T-cell (primary cell): ENCODE data around the gene REG1B. TPM values are rescaled to one million over a fixed set of nuclear protein-coding genes. Genes with fewer than 3 reads are reported as not detected.
"Not testable (repeated sequence)": the region's sequence is repeated elsewhere in the genome, so short reads cannot be mapped to it uniquely, and the experiment has no call there.

Source experiments
- ATAC-seq, 4 experiments: fragments of 200-7000 bp in 3 of 4; fragments of 150-1000 bp in 1 of 4; cut with Tn5 transposase; replicated peaks in 1 of 4; 1 replicate in 3 of 4; 2 replicates in 1 of 4; pipeline ENCODE4 v1.10.0; 2021; ENCODE audit warnings: moderate library complexity in 3 of 4, mild to moderate bottlenecking in 2 of 4, moderate number of reproducible peaks in 1 of 4
- CTCF ChIA-PET, 2 donors: fragments of 300-600 bp; sonication (Branson Sonifier 250); formaldehyde crosslinking; loops; one replicate each; lab custom pipeline; 2022; ENCODE audit warnings: antibody characterized with exemption in 2 of 2; lab: Charles Lee
- POLR2A ChIA-PET, 2 donors: fragments of 300-600 bp; sonication (Branson Sonifier 250); formaldehyde crosslinking; loops; one replicate each; lab custom pipeline; 2022; ENCODE audit warnings: antibody characterized with exemption in 2 of 2; lab: Charles Lee
- DNase-seq, 35 experiments: peaks; one replicate each; pipeline versions ENCODE4 v3.0.0 to v3.0.0-alpha.2; 2013 to 2023
- H3K27ac ChIP-seq: one replicate; pipeline ENCODE4 v1.5.1; 2013; ENCODE audit warnings: low read length
- H3K27me3 ChIP-seq, 2 experiments: replicated peaks in 1 of 2; 1 replicate in 1 of 2; 2 replicates in 1 of 2; pipeline versions ENCODE4 v1.6.1 to v1.7.0; 2013; ENCODE audit warnings: low read length in 1 of 2, mixed read lengths in 1 of 2; ENCODE audit not compliant: control insufficient read depth in 2 of 2, insufficient read depth in 2 of 2; ENCODE audit errors: extremely low read depth in 1 of 2
- H3K36me3 ChIP-seq, 2 donors: 1 replicate in 1 of 2; 2 replicates in 1 of 2; pipeline versions ENCODE4 v1.6.1 to v1.7.0; 2013; ENCODE audit warnings: low read length in 1 of 2; ENCODE audit not compliant: control insufficient read depth in 2 of 2, insufficient read depth in 1 of 2; ENCODE audit errors: extremely low read depth in 1 of 2
- H3K4me1 ChIP-seq, 2 experiments: 1 replicate in 1 of 2; 2 replicates in 1 of 2; pipeline versions ENCODE4 v1.6.1 to v1.7.0; 2013; ENCODE audit warnings: low read length in 2 of 2, mixed read lengths in 1 of 2; ENCODE audit not compliant: insufficient read depth in 2 of 2, control insufficient read depth in 1 of 2; ENCODE audit errors: extremely low read depth in 1 of 2
- H3K4me3 ChIP-seq, 2 donors: 1 replicate in 1 of 2; 2 replicates in 1 of 2; pipeline versions ENCODE4 v1.5.1 to v1.7.0; 2013; ENCODE audit warnings: mild to moderate bottlenecking in 2 of 2, low read length in 1 of 2, moderate library complexity in 1 of 2; ENCODE audit not compliant: control insufficient read depth in 1 of 2; ENCODE audit errors: extremely low read depth in 1 of 2
- H3K9me3 ChIP-seq: 2 replicates; pipeline ENCODE4 v1.7.0; 2013
- H3K27ac Mint-ChIP-seq, 2 donors: one replicate each; pipeline ENCODE4 v1.8.0; 2020 to 2021; ENCODE audit warnings: mild to moderate bottlenecking in 2 of 2, mixed read lengths in 2 of 2
- H3K27me3 Mint-ChIP-seq, 2 donors: one replicate each; pipeline ENCODE4 v1.8.0; 2021 to 2022; ENCODE audit warnings: mixed read lengths in 2 of 2
- H3K36me3 Mint-ChIP-seq: one replicate; pipeline ENCODE4 v1.8.0; 2021; ENCODE audit warnings: mixed read lengths
- H3K4me1 Mint-ChIP-seq, 3 donors: one replicate each; pipeline ENCODE4 v1.8.0; 2020 to 2022; ENCODE audit warnings: mixed read lengths in 3 of 3, mild to moderate bottlenecking in 1 of 3
- H3K4me3 Mint-ChIP-seq, 3 donors: one replicate each; pipeline ENCODE4 v1.8.0; 2020 to 2022; ENCODE audit warnings: mild to moderate bottlenecking in 3 of 3, mixed read lengths in 3 of 3, moderate library complexity in 3 of 3
- H3K9me3 Mint-ChIP-seq, 3 donors: one replicate each; pipeline ENCODE4 v1.8.0; 2020 to 2022; ENCODE audit warnings: mixed read lengths in 3 of 3
- WGBS: methylation state at CpG from one replicate; pipeline ENCODE4 v1.1.5; 2013; ENCODE audit warnings: missing lambda C conversion rate; ENCODE audit not compliant: insufficient coverage; 5-methylcytosine and 5-hydroxymethylcytosine counted together
- total RNA-seq, 35 experiments: library from RNA in 6 of 35; stranded (reverse) in 6 of 35; fragments of 120-200 nt in 1 of 35; gene quantifications; one replicate each; pipeline versions ENCODE4 v1.2.1 to v1.2.4 and lab custom pipeline; 2013 to 2026

Gene REG1B
- total RNA-seq, 5 donors from 2014 or later (not counting 1 experiment from before 2014, with no cell fraction given), result 4.9 to 6.5 (median 5.4) TPM; not detected in 2

DNA sequence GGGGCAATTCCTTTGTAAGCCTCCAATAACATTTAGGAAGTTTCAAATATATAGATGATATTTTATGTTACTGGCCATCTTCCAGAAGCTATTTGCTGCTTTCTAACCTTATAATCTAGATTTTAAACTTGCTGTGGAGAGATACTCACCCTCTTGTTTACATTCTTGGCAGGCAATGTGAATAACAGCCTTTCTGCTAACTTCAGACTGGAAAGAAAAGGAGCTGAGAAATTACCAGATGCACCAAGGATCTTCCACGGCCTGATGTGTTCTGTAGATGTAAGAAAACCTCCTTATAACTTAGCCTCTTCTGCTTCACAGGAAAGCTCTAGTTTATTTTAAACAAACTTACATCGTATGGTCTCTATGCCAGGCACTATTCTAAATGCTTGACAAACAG lies 16.7 kb downstream of the REG1B start:
- no peaks in the 10 kb centered on the region for H3K27me3 ChIP-seq
- WGBS, result 83% methylated on average over 1 of the region's 2 CpGs
- Mint-ChIP-seq H3K4me1 (no peaks in the 10 kb centered on the region), H3K36me3 (no peaks in the 10 kb centered on the region), H3K4me3 (no peak overlapping the region), H3K9me3 (peaks cover 3 to 33% (median 13%) of the 10 kb centered on the region in 3 donors), H3K27ac (no peak overlapping the region), H3K27me3 (no peaks in the 10 kb centered on the region)
- ATAC-seq, result no peak
- H3K9me3 ChIP-seq, result no peaks in the 10 kb centered on the region
- H3K36me3 ChIP-seq, result no peaks in the 10 kb centered on the region
- no peak for DNase-seq
- ChIA-PET CTCF (no interaction called here), POLR2A (no interaction called here)
- no peaks in the 10 kb centered on the region for H3K4me1 ChIP-seq
- H3K27ac ChIP-seq, result no peak overlapping the region
- no peak overlapping the region for H3K4me3 ChIP-seq

DNA sequence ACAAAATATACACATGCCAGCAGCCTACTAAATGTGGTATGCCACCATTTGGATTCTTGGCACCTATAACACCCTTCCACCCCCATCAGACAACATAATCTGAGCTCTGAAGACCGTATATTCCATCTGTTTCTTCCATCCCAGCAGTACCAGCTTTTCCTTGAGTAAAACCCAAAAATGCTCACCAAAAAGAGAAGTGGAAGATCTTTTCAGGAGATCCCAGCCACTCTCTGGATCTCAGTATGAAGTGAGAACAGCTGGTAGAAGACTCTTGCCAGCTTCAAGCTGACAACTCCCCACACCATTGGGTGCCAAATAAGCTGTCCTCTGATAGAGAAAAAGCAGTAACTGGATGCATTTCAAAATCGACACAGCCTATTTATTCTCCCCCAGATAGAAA lies 22.6 kb downstream of the REG1B start:
- Histone ChIP-seq H3K4me3 (no peak overlapping the region), H3K27ac (no peak overlapping the region), H3K36me3 (no peaks in the 10 kb centered on the region), H3K27me3 (no peaks in the 10 kb centered on the region), H3K9me3 (no peaks in the 10 kb centered on the region), H3K4me1 (no peaks in the 10 kb centered on the region)
- CTCF ChIA-PET, result no interaction called here
- H3K4me1 Mint-ChIP-seq, result no peaks in the 10 kb centered on the region
- no peaks in the 10 kb centered on the region for H3K36me3 Mint-ChIP-seq
- no CpG with 5 or more reads among the region's 2 CpGs for WGBS
- H3K9me3 Mint-ChIP-seq, result peaks cover 4 to 28% (median 8%) of the 10 kb centered on the region in 3 donors
- ATAC-seq (no peak), DNase-seq (no peak)
- H3K4me3 Mint-ChIP-seq, result no peak overlapping the region
- POLR2A ChIA-PET, result no interaction called here
- no peaks in the 10 kb centered on the region for H3K27me3 Mint-ChIP-seq
- no peak overlapping the region for H3K27ac Mint-ChIP-seq

DNA sequence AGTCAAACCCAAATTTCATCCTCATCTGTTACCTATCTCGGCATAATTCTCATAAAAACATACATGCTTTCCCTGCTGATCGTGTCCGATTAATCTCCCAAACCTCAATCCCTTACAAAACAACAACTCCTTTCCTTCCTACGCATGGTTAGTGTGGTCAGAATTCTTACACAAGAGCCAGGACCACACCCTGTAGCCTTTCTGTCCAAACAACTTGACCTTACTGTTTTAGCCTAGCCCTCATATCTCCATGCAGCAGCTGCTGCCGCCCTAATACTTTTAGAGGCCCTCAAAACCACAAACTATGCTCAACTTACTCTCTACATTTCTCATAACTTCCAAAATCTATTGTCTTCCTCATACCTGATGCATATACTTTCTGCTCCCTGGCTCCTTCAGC lies 33.0 kb downstream of the REG1B start:
- ATAC-seq, H3K27me3 Mint-ChIP-seq, H3K27me3 ChIP-seq, H3K9me3 ChIP-seq, H3K36me3 Mint-ChIP-seq, DNase-seq, H3K4me3 Mint-ChIP-seq, H3K4me1 ChIP-seq, H3K4me3 ChIP-seq, H3K36me3 ChIP-seq, CTCF ChIA-PET, H3K27ac Mint-ChIP-seq, H3K4me1 Mint-ChIP-seq, POLR2A ChIA-PET, H3K27ac ChIP-seq: not testable (repeated sequence)
- H3K9me3 Mint-ChIP-seq, result peaks cover 10 to 23% (median 11%) of the 10 kb centered on the region in 3 donors
- 76% methylated on average over 2 of the region's 5 CpGs for WGBS

DNA sequence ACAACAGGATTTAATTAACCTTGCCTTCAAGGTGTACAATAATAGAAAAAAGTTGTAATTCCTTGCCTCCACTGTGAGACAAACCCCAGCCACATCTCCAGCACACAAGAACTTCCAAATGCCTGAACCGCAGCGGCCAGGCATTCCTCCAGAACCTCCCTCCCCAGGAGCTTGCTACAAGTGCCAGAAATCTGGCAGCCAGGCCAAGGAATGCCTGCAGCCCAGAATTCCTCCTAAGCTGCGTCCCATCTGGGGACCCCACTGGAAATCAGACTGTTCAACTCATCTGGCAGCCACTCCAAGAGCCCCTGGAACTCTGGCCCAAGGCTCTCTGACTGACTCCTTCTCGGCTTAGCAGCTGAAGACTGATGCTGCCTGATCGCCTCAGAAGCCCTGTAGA lies 34.3 kb downstream of the REG1B start:
- H3K4me3 Mint-ChIP-seq, result not testable (repeated sequence)
- WGBS, result 61% methylated on average over 5 of the region's 5 CpGs

GRCh38 chr2:79041032-79041448 lies 46.8 kb downstream of the REG1B start:
- no peaks in the 10 kb centered on the region for H3K4me1 Mint-ChIP-seq
- H3K4me1 ChIP-seq, result no peaks in the 10 kb centered on the region
- CTCF ChIA-PET, result interaction anchor here in 1 of 2 donors (0.8 kb wide), 1 partner anchor 179 kb away, joined by 3 read pairs; no protein-coding TSS in a partner anchor
- no peaks in the 10 kb centered on the region for H3K36me3 ChIP-seq
- H3K27me3 Mint-ChIP-seq, result no peaks in the 10 kb centered on the region
- peaks cover 4 to 14% (median 6%) of the 10 kb centered on the region in 3 donors for H3K9me3 Mint-ChIP-seq
- no peak overlapping the region for H3K27ac ChIP-seq
- no peaks in the 10 kb centered on the region for H3K36me3 Mint-ChIP-seq
- H3K27ac Mint-ChIP-seq, result no peak overlapping the region
- no peak for DNase-seq
- WGBS, result no CpG with 5 or more reads among the region's 1 CpG
- ATAC-seq, result no peak
- no peak overlapping the region for H3K4me3 ChIP-seq
- H3K9me3 ChIP-seq, result no peaks in the 10 kb centered on the region
- POLR2A ChIA-PET, result no interaction called here
- H3K27me3 ChIP-seq, result no peaks in the 10 kb centered on the region
- H3K4me3 Mint-ChIP-seq, result no peak overlapping the region

More for the DNA sequence above, 34.3 kb downstream of the REG1B start:
- H3K9me3 ChIP-seq, H3K4me1 ChIP-seq, H3K4me1 Mint-ChIP-seq, POLR2A ChIA-PET, H3K27me3 ChIP-seq, H3K27ac ChIP-seq, H3K4me3 ChIP-seq, H3K36me3 ChIP-seq, CTCF ChIA-PET, ATAC-seq, H3K27me3 Mint-ChIP-seq, H3K27ac Mint-ChIP-seq, H3K36me3 Mint-ChIP-seq, DNase-seq: not testable (repeated sequence)
- peaks cover 7 to 18% (median 11%) of the 10 kb centered on the region in 3 donors for H3K9me3 Mint-ChIP-seq

- ChIA-PET CTCF (no interaction called here), POLR2A (no interaction called here)
- Histone ChIP-seq H3K36me3 (no peaks in the 10 kb centered on the region), H3K9me3 (no peaks in the 10 kb centered on the region), H3K27ac (no peak overlapping the region), H3K4me3 (no peak overlapping the region), H3K4me1 (no peaks in the 10 kb centered on the region), H3K27me3 (no peaks in the 10 kb centered on the region)
- H3K36me3 Mint-ChIP-seq, result no peaks in the 10 kb centered on the region
- no peaks in the 10 kb centered on the region for H3K4me1 Mint-ChIP-seq
- ATAC-seq, result no peak
- no peak for DNase-seq
- no peak overlapping the region for H3K4me3 Mint-ChIP-seq
- 48% methylated on average over 2 of the region's 3 CpGs for WGBS
- H3K27me3 Mint-ChIP-seq, result no peaks in the 10 kb centered on the region
- no peak overlapping the region for H3K27ac Mint-ChIP-seq
- H3K9me3 Mint-ChIP-seq, result peaks cover 3 to 8% (median 4%) of the 10 kb centered on the region in 3 donors
Observed at GRCh38 chr2:79039944-79040343, 47.8 kb downstream of the REG1B start.
